HG02870 (cell line): ENCODE data around the gene RAP1GDS1.
"Not testable (repeated sequence)": the region's sequence is repeated elsewhere in the genome, so short reads cannot be mapped to it uniquely, and the experiment has no call there.

Source experiments
- ATAC-seq: cut with Tn5 transposase; IDR thresholded peaks from one replicate; pipeline ENCODE4 v1.9.1; 2021; ENCODE audit warnings: mild to moderate bottlenecking, moderate library complexity; ENCODE audit not compliant: unreplicated experiment

RAP1GDS1 gene

DNA sequence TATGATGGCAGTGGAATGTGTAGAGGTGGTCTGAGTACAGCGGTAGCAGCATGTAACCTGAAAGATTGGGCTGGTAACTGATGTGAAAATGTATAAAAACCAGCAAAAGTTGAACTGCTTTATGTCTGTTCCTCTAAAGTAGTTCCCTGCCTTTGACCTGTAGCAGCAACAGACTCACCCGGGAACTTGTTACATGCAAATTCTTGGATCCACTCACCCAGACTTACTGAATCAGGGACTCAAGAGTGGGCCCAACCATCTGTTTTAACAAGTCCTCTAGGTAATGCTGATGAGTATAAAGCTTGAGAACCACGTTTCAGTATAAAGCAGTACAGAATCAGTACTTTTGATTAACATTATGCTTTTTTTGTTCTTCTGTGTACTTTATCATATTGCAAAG lies 84.7 kb downstream of the RAP1GDS1 start:
- no peak for ATAC-seq

DNA sequence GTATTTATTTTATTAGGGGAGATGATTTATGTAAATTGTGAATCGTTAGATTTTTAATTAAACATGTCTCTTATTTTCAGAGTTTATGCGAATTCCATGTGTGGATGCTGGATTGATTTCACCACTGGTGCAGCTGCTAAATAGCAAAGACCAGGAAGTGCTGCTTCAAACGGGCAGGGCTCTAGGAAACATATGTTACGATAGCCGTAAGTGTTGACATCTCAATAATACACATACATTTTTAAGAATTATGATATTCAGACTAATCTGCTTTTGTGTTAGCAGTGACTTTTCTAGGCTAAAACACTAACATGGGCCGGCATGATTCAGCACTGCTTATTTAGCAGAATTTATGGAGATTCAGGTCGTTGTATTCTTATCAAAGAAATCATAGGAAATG lies 91.2 kb downstream of the RAP1GDS1 start:
- ATAC-seq, result no peak

DNA sequence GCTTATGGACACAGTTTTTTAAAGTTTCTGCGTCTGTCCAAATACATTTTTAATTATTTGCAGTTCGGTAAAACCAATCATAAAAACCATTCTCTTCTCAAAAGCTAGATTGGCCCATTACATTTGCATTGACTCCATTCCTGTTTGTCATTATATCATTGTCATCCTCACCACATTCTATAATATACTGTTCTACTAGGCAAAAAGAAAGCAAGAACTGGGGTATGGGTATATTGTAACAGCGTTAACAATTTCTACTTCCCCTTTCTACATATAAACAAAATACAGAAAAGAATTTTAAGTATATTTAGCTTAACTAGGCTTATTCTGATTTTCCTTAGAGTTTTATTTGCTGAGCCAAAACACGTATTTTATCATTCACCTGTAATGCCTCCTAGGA lies 91.8 kb downstream of the RAP1GDS1 start:
- no peak for ATAC-seq

DNA sequence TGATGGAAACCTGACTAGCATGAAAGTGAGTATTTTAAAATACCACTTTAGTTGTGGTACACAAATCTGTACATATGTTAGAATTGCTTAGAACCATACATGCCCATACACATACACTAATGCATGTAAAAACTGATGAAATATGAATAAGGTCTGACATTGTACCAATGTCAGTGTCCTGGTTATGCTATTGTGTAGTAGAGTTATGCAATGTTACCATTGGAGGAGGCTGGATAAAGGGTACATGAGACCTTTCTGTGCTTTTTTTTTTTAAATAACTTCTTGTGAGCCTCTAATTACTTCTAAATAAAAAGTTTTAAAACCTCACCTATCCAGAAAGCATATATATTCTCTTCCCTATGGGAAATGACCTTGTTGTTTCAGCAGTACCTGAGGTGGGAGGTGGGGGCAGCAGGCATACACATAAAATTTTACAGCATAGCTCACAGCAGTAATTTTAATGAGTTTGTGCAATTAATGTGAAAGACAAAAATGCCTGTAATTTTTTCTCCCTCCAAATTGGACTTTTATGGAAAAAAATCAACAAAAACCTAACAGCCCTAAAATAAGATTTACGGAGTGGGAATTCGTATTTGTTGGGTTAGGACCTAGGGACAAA lies 97.6 kb downstream of the RAP1GDS1 start:
- ATAC-seq, result no peak

DNA sequence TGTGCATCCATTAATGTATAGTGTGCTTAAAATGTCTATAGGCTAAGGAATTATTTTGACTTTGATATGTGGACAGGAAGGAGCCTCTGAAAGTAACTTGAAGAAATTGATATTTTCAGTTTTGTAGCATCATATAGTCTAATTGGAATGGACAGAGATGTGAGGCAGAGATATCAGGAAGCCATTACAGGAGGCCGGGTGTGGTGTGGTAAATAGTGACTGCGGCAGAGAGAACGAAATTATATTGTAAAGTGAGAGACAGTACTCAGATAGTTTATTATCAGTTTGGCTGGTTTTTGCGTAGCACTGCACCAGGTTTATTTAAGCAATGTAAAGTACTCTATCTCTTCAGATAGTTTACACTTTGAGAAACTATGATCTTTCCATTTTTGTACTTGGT lies 98.5 kb downstream of the RAP1GDS1 start:
- ATAC-seq, result no peak

DNA sequence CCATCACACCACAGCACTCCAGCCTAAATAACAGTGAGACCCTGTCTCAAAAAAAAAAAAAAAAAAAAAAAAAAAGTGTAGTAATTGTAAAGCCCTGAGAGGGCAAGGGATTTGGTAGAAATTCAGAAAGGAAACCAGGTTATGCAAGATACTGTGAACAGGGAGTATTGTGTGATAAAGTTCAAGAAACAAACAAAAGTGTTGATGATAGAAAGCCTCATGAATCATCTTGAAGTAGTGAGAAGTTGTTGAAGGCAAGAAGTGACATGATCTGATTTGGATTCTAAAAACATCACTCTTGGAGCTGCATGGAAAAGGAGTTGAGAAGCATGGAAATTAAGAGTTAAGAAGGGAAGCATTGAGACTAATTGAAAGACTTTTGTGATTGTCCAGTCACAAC lies 102.2 kb downstream of the RAP1GDS1 start:
- no peak for ATAC-seq

DNA sequence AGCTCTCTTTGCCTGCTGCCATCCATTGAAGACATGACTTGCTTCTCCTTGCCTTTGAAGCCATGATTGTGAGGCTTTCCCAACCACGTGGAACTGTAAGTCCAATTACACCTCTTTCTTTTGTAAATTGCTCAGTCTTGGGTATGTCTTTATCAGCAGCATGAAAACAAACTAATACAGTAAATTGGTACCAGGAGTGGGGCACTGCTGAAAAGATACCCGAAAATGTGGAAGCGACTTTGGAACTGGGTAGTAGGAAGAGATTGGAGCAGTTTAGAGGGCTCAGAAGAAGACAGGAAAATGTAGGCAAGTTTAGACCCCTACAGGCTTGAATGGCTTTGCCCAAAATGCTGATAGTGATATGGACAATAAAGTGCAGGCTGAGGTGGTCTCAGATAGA lies 105.1 kb downstream of the RAP1GDS1 start:
- ATAC-seq, result not testable (repeated sequence)

DNA sequence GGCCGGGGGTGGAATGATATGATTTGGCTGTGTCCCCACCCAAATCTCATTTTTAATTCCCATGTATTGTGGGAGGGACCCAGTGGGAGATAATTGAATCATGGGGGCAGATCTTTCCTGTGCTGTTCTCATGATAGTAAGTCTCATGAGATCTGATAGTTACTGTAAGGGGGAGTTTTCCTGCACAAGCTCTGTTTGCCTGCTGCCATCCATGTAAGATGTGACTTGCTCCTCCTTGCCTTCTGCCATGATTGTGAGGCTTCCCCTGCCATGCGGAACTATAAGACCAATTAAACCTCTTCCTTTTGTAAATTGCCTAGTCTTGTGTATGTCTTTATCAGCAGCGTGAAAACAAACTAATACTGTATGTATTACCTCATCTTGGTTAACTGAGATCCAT lies 106.8 kb downstream of the RAP1GDS1 start:
- not testable (repeated sequence) for ATAC-seq

DNA sequence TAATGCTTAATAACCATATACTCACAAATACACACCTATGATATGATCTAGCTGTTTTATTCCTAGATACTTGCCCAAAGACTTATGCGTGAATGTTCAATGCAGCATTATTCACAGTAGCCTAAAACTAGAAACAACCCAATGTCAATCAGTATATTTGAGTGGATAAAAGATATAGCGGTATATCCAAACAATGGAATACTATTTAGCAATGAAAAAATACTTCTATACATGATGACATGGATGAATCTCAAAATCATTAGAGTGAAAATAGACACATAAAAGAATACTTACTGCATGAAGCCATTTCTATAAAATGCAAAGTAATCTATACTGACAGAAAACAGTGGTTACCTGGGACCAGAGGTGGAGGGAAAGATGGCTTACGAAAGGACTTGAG lies 108.1 kb downstream of the RAP1GDS1 start:
- ATAC-seq, result no peak

DNA sequence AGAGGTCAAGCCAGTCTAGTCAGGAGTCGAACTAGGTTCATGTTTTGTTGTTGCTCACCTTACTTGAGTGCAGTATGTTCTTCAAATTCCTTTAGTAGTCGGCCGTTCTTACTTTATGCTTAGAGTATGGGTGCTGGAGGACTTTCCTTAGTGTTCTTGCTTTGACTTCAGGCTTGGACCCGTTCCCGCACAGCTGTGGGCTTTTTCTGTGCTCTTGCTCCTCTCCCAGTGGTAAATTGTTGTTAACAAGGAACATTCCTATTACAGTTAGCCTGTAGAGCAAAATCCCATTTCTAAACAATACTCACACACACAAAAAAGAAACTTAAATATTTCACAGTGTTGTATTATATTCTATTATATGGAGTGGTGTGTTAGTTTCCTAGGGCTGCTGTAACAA lies 113.5 kb downstream of the RAP1GDS1 start:
- ATAC-seq, result no peak

DNA sequence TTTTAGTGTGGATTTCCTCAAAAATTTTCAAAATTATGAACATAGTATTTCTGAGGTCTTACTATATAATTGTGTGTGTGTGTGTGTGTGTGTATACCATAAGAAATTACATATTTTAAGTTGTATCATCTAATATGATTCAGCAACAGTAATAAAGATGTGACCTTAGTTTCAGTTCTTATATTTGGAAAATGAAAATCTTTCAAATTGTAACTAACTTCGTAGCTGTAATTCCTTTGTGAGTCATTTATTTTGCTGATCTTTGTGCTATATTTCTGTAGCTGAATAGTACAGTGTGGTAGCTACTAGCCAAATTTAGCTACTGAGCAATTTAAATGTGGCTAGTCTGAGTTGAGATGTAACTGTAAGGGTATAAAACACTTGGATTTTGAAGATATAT lies 116.4 kb downstream of the RAP1GDS1 start:
- ATAC-seq, result no peak

DNA sequence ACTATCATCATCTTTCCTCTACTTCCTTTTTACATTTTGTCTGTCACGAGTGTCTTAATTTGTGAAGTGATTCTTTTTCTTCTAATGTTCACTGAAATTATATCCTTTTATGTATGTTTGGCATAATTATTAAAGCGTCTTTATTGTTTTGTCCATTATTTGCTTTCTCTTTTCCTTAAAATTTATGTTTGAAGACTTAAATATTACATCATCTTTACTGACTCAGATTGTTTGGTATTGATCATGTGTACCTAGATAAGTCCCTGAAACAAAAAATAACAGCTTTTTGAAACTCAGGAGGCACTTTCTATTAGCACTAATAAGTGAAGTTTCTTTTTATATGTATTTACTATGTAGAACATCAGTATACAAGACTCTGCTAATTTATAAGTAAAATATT lies 120.1 kb downstream of the RAP1GDS1 start:
- ATAC-seq, result no peak

DNA sequence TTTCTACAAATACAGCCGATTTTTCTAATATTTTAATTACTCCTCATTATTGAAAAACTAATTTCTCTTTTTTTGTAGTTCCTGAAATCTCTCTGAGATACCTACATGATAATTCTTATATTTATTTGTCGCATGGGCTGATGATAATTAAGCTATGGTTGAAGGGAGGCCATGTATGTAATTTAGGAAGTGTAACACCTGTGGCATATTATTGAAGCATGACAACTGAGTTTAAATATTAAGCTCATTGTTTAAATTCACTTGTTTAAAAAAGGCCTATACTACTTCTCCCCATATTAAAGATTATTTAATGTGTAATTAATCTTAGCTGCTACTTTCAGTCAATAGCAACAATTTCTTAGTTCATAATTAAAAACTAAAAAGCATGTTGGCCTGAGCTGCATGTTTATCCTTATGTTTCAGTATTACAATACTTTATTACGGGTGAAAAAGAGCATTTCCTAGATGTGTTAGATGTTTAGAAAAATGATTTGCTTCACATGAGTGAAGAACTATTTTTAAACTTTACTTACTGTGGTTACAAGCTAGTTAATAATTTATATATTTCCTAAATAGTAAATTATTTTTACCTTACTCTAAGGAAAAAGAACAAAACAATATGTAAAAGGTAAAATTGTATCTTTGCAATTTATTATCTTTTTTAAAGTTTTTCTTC lies 122.4 kb downstream of the RAP1GDS1 start:
- ATAC-seq, result no peak

DNA sequence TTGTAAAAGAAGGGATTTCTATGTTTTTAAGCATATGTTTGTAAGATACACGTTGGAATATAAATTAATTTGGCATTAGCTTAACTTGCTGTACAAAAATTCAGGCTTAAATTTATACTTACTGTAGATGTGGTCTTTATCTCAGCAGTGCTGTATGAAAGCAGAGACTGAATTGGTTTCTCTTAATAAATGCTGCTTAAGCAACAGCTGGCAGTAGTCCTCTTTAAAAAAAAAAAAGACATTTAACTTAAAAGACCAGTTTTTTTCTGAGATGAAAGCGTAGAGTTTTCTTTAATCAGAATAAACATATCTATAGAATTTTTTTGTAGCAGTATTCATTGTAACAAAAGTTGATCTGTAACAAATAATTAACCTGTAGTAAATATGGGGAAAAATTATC lies 124.6 kb downstream of the RAP1GDS1 start:
- no peak for ATAC-seq

DNA sequence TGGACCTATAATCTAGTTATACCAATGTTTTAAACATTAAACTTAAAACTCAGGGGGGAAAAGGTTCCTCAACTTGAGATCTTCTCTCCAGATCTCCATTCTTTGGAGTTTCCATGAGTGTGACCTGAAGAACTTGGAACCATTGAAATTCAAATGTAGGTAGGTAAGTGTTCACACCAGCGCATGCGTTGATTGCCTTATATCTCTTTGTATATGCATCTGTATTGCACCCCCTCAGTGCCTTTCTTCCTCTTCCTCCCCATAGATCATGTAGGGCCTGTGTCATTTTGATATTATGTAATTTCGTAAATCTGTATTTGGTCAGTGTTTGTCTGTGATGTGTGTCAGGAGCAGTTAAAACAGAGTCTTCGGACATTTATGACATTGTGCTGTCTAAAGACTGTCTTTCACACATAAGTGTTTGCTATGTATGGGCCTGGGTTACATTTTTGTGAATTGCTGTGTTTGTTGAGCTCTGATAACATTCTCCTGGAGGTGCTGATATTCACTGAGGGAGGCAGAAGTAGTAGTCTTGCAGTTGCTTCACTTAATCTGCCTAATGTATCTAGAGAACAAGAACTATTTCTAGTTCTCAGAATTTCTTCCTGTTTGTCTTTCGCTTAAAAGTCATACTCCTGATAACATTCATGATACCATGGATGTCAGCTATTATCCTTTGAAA lies 126.3 kb downstream of the RAP1GDS1 start:
- ATAC-seq, result no peak

DNA sequence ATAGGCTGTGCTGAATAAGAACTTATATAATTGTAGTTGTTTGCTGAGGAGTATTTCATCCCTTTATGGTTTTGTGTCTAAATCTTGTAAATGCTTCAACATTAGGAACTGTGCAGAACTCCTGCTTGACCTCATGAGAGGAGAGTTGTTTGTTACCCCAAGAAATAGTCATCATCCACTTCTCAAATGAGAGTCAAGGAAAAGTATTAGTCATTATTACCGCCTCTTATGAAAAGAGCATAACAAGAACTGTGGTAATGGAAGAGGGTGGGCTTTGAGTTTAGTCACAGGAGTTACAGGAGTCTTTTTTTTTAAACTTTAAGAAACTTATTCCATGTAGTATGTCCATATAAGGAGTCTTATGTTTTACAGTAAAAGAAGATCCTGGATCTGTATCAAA lies 132.9 kb downstream of the RAP1GDS1 start:
- ATAC-seq, result no peak

DNA sequence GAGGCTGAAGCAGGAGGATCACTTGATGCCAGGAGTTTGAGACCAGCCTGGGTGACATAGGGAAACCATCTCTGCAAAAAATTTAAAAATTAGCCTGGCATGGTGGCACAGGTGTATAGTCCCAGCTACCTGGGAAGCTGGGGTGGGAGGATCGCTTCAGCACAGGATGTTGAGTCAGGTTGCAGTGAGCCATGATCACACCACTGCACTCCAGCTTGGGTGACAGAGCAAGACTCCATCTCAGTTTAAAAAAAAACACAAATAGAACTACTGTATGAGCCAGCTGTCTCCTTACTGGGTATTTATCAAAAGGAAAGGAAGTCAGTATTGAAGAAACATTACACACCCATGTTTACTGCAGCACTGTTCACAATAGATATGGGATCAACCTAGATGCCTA lies 138.7 kb downstream of the RAP1GDS1 start:
- no peak for ATAC-seq

DNA sequence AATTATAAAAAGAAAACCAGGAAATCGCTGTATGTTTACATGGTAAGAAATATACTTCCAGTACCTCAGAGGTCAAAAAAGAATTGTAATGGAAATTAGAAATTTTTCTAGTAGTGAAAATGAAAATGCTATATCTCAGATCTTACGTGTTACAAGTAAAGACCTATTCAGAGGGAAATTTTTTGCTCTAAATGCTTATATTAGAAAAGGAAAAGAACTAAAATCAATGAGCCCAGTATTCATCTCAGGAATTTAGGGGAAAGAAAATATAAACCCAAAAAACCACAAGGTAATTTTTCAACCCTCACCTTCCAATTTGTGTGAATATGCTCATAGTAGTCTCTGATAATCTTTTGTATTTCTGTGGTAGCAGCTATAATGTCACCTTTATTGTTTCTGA lies 145.6 kb downstream of the RAP1GDS1 start:
- ATAC-seq, result peak; percentile 67

DNA sequence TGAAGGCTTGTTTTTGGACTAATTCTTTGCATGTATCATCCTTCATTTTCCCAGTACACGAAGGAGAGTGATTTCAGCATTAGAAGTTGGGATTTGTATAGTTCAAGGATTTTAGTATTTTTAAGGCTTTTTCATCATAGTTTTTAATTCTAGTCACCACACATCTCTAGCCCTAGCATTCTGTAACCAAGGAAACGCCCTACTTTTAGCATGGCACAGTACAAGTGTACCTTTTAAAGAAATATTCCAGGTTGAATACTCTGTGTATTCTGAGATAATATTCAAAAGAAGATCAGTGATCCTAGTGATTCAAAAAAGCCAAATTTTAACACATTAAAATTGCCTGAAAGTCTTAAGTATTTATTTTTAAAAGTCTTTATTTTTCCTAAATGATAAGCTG lies 150.5 kb downstream of the RAP1GDS1 start:
- no peak for ATAC-seq

DNA sequence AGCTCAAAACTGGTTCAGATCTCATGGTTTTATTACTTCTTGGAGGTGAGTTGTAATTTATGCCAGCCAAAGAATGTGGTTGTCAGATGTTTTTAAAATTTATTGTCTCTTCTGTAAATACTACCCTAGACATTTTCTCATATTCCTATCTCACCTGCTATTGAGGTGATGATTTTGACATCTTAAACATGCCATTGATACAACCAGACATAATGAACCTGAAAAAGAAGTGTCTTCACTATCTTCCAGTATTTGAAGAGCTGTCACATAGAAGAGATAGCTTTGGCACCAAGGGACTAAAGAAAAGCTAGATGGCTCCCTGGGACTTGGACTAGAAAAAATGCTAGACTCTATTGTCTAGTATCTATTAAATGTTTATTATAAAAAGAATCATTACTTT lies 155.7 kb downstream of the RAP1GDS1 start:
- no peak for ATAC-seq

DNA sequence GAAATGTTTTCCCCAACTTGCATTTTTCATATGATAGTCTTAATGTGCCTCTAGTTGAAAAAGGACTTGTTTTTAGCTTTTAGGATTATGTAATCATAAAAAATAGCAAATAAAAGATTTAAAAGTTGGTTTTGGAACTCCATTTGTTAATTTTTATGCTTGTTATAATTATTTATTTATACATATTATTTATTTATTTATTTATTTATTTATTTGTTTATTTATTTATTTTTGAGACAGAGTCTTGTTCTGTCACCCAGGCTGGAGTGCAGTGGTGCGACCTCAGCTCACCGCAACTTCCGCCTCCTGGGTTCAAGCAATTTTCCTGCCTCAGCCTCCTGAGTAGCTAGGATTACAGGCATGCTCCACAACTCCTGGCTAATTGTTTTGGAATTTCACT lies 159.0 kb downstream of the RAP1GDS1 start:
- ATAC-seq, result not testable (repeated sequence)

DNA sequence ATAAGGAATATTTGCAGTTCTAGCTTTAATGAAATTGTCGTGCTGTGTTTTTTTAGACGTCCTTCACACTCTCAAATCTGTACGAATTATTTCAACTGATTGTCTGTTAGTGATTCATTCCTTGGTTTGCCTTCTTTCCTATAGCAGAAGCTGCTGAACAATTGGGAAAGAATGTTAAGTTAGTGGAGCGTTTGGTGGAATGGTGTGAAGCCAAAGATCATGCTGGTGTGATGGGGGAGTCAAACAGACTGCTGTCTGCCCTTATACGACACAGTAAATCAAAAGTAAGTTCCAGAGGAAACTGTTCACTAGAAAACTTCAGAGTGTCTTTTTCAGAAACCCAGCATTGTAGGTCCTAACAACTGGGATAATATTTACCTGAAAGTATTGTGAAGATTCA lies 159.9 kb downstream of the RAP1GDS1 start:
- no peak for ATAC-seq
